Fibroblast of lung (primary cell): ENCODE results near the gene XPC.

Source experiments
- CTCF ChIP-seq, 2 donors: IDR thresholded peaks in 1 of 2; conservative IDR thresholded peaks in 1 of 2; 1 replicate in 1 of 2; 2 replicates in 1 of 2; pipeline ENCODE4 v1.5.1; 2011 to 2012; ENCODE audit warnings: low read length in 2 of 2, control low read depth in 1 of 2, inconsistent platforms in 1 of 2, low read depth in 1 of 2, mild to moderate bottlenecking in 1 of 2
- EZH2 ChIP-seq: IDR thresholded peaks from 2 replicates; pipeline ENCODE4 v1.5.1; 2012; ENCODE audit warnings: low read length, control low read depth, mild to moderate bottlenecking; ENCODE audit errors: missing control alignments

GRCh38 chr3:14221902-14222301 is 43.5 kb upstream of the XPC start:
- TF ChIP-seq CTCF (conservative IDR thresholded peaks at IDR 0.05 in 1 of 2, IDR thresholded peaks at IDR 0.05 in 1 of 2; ENCODE audit: low read depth in 1 of 2, low read length in 2 of 2) (no peak), EZH2 (no peak)
